Nephron progenitor cell (in vitro differentiated cells): ENCODE measurements around the gene CASQ2.

Source experiments
- DNase-seq: peaks from one replicate; pipeline ENCODE4 v3.0.0; 2021
- H3K27ac Mint-ChIP-seq: 2 replicates; pipeline ENCODE4 v1.8.0; 2021; ENCODE audit warnings: mild to moderate bottlenecking, moderate library complexity, mixed read lengths
- H3K27me3 Mint-ChIP-seq: 2 replicates; pipeline ENCODE4 v1.8.0; 2021; ENCODE audit warnings: mild to moderate bottlenecking, low read depth, mixed read lengths; ENCODE audit not compliant: poor library complexity
- H3K36me3 Mint-ChIP-seq: 2 replicates; pipeline ENCODE4 v1.8.0; 2021; ENCODE audit warnings: low read depth, mixed read lengths
- H3K4me1 Mint-ChIP-seq: 2 replicates; pipeline ENCODE4 v1.8.0; 2021; ENCODE audit warnings: mixed read lengths
- H3K4me3 Mint-ChIP-seq: 2 replicates; pipeline ENCODE4 v1.8.0; 2021; ENCODE audit warnings: mild to moderate bottlenecking, moderate library complexity, mixed read lengths
- H3K9me3 Mint-ChIP-seq: 2 replicates; pipeline ENCODE4 v1.8.0; 2021; ENCODE audit warnings: mild to moderate bottlenecking, moderate library complexity, mixed read lengths
- TF ChIP-seq, protein P1 (sequence below): fragments of 200-600 bp; sonication (generic); IDR thresholded peaks from 2 replicates; pipeline ENCODE4 v1.5.0; 2021; ENCODE audit warnings: antibody characterized with exemption

CASQ2 gene

DNA sequence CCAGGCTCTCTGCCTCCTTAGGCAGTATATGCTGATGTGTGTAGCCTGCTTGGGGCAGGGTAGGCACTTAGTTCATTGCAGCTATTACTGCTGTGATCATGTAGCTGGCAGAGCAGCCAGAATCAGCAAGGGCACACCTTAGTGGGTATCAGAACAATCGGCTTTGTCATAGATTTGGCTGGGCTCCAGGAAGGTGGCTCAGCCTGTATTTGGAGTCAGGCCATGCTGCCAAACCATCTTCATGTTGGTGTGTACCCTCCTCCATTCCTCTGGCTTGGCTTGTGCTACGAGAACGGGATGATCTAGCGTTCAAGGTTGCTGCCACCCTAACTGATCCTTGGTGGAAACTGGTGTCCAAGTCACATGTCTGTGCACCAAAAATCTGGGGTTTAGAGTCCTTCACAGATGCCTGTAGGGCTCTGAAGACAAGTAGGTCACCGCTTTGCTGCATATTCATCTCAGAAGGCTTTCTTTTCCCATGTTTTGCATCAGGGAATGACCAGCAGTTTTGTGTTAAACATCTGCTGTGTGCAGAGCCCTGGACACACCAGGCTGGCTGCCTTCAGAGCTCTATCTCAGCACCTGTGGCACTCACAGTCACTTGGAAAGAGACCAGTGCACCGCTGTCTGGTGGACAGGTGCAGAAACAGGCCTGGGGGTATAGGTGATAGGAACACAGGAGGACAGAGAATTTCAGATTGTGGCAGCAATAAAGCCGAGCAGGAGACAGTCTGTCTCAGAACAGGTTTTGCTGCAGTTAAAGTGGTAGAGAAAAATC lies 103.0 kb downstream of the CASQ2 start:
- no peak overlapping the region for H3K4me3 Mint-ChIP-seq
- H3K27ac Mint-ChIP-seq, result peak overlapping the region; percentile 82

DNA sequence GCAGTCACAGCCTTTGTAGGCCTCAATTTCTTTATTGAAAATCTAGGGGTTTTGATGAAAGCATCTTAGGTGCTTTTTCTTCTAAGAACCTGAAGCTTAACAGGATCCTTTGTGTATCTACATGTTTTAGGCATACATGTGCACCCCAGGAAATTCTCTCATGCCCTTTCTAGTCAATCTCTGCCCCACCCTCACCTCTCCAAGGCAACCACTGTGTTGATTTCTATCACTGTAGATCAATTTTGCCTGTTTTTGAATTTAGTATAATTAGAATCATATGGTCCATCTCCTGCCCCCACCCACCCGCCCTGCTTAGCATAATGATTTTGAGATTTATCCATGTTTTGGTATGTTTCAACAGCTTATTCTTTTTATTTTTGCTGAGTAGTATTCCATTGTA lies 107.4 kb downstream of the CASQ2 start:
- TF ChIP-seq, protein P1, sequence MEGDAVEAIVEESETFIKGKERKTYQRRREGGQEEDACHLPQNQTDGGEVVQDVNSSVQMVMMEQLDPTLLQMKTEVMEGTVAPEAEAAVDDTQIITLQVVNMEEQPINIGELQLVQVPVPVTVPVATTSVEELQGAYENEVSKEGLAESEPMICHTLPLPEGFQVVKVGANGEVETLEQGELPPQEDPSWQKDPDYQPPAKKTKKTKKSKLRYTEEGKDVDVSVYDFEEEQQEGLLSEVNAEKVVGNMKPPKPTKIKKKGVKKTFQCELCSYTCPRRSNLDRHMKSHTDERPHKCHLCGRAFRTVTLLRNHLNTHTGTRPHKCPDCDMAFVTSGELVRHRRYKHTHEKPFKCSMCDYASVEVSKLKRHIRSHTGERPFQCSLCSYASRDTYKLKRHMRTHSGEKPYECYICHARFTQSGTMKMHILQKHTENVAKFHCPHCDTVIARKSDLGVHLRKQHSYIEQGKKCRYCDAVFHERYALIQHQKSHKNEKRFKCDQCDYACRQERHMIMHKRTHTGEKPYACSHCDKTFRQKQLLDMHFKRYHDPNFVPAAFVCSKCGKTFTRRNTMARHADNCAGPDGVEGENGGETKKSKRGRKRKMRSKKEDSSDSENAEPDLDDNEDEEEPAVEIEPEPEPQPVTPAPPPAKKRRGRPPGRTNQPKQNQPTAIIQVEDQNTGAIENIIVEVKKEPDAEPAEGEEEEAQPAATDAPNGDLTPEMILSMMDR, result no peak
- Mint-ChIP-seq H3K27ac (no peak overlapping the region), H3K9me3 (no peaks in the 10 kb centered on the region), H3K4me3 (no peak overlapping the region), H3K36me3 (peaks cover 89% of the 10 kb centered on the region), H3K4me1 (peaks cover 42% of the 10 kb centered on the region), H3K27me3 (no peaks in the 10 kb centered on the region)
- no peak for DNase-seq

More for the DNA sequence above, 103.0 kb downstream of the CASQ2 start:
- Mint-ChIP-seq H3K36me3 (peaks cover 80% of the 10 kb centered on the region), H3K9me3 (peaks cover 11% of the 10 kb centered on the region), H3K27me3 (no peaks in the 10 kb centered on the region), H3K4me1 (peaks cover 27% of the 10 kb centered on the region)
- TF ChIP-seq, protein P1, result no peak
- DNase-seq, result no peak

DNA sequence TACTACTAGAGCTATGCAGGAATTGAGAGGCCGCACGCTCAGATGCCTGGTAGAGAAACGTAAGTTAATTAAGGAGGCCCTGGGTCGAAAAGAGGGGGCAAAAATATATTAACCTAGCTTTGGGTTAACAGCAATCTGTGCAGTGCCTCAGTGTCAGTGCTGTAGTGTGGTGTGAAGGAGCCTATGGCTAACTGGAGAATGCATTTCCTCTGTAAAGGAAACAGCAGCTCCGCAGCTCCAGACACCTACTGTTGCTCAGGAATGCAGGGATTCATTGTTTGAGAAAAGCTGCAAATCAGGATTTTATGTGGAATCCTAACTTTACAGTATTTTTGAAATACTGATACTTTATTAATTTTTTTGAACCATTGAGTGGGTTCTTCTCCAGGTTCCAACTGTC lies 108.4 kb downstream of the CASQ2 start:
- no peak overlapping the region for H3K4me3 Mint-ChIP-seq
- TF ChIP-seq, protein P1, result no peak
- DNase-seq, result no peak
- peaks cover 85% of the 10 kb centered on the region for H3K36me3 Mint-ChIP-seq
- peaks cover 39% of the 10 kb centered on the region for H3K4me1 Mint-ChIP-seq
- no peaks in the 10 kb centered on the region for H3K9me3 Mint-ChIP-seq
- H3K27me3 Mint-ChIP-seq, result no peaks in the 10 kb centered on the region
- no peak overlapping the region for H3K27ac Mint-ChIP-seq

DNA sequence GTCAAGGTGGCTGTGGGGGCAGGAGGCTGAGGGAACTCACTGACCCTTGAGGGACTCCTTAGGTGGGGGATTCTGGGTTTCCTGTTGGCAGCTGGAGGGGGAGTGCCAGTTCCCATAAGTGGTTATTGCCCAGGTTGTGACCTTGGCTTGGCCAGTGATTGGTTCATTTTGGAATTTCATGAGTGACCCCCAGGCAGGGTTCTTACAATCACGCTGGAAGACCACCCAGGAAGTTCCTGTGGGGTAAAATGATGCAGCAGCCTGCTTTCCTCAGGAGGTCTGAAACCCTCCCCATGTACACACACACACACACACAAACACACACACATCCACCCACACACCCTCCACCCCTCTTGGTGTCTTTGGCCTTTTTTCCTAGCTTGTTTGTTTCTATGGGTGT lies 109.9 kb downstream of the CASQ2 start:
- no peak overlapping the region for H3K4me3 Mint-ChIP-seq
- DNase-seq, result no peak
- no peak overlapping the region for H3K27ac Mint-ChIP-seq
- TF ChIP-seq, protein P1, result no peak
- no peaks in the 10 kb centered on the region for H3K9me3 Mint-ChIP-seq
- H3K4me1 Mint-ChIP-seq, result peaks cover 35% of the 10 kb centered on the region
- H3K27me3 Mint-ChIP-seq, result peaks cover 3% of the 10 kb centered on the region
- H3K36me3 Mint-ChIP-seq, result peaks cover 73% of the 10 kb centered on the region

DNA sequence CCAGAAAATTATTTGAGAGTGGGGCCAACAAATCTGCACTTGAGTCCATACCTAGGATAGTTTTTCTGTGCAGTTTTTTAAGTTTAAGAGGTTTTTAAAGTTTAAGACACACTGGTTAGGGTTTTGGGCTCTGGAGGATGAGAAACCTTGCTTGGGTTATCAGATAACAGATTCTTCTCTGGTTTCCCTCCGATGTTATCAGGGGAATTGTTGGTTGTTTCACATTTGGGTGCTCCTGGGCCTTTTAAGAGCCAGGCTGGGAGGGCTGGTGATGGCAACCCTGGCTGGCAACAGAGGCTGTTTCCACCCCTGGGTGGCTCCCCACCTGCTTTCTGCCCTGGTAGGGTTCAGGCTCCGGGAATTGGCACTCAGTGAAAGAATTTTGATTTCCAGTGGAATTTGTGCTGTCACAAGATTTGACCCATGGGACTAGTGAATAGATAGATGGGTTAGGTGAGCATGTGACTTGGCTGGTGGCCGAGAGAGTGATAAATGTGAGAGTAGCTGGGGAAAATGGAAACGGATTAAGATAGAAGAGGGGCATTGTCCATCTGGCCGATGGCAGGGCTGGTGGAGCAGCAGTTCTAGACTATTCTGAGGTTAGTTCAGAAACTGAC lies 111.9 kb downstream of the CASQ2 start:
- no peak overlapping the region for H3K27ac Mint-ChIP-seq
- H3K4me1 Mint-ChIP-seq, result peaks cover 35% of the 10 kb centered on the region
- no peak overlapping the region for H3K4me3 Mint-ChIP-seq
- no peaks in the 10 kb centered on the region for H3K9me3 Mint-ChIP-seq
- peaks cover 75% of the 10 kb centered on the region for H3K36me3 Mint-ChIP-seq
- no peak for DNase-seq
- peaks cover 3% of the 10 kb centered on the region for H3K27me3 Mint-ChIP-seq
- TF ChIP-seq, protein P1, result no peak
